Mucosa of descending colon (tissue), 3 donors: ENCODE results near the gene HMOX2. TPM values are rescaled to one million over a fixed set of nuclear protein-coding genes. Genes with fewer than 3 reads are reported as not detected.

Experiments
- ATAC-seq: fragments of 200-7000 bp; cut with Tn5 transposase; one replicate; pipeline ENCODE4 v1.9.1; 2020; ENCODE audit warnings: mild to moderate bottlenecking, moderate library complexity
- DNase-seq, 3 donors: peaks; one replicate each; pipeline ENCODE4 v3.0.0-alpha.2; 2020
- H3K36me3 ChIP-seq: fragments of 200-600 bp; one replicate; pipeline ENCODE4 v1.8.0; 2021; ENCODE audit warnings: low read depth, mild to moderate bottlenecking
- H3K4me1 ChIP-seq: fragments of 200-600 bp; one replicate; pipeline ENCODE4 v1.8.0; 2021; ENCODE audit warnings: low read depth, mild to moderate bottlenecking
- H3K4me3 ChIP-seq: fragments of 200-600 bp; one replicate; pipeline ENCODE4 v1.8.0; 2021; ENCODE audit warnings: mild to moderate bottlenecking
- H3K9me3 ChIP-seq: fragments of 200-600 bp; one replicate; pipeline ENCODE4 v1.8.0; 2021; ENCODE audit warnings: mild to moderate bottlenecking
- CTCF ChIP-seq: fragments of 200-600 bp; IDR thresholded peaks from one replicate; pipeline ENCODE4 v1.8.0; 2022; ENCODE audit warnings: antibody characterized with exemption, mild to moderate bottlenecking
- intact Hi-C, 2 donors: fragments of 100-400 bp; cut with DNase I in 1 of 2; cut with micrococcal nuclease in 1 of 2; formaldehyde crosslinking; loops; one replicate each; pipeline versions ENCODE4 v1.11.0 to v1.11.1; 2022; cut with DNase I, micrococcal nuclease
- total RNA-seq, 3 donors: library from RNA; stranded (reverse); fragmentation: NEBNext Ultra II Directional in 2 of 3; extraction: Animal tissue kit (Norgen Biotek cat#: 25700) in 2 of 3; gene quantifications; one replicate each; pipeline versions ENCODE4 v1.2.1 to v1.2.4, GENCODE V29; 2021 to 2023
- donor health status: DM: no; HTN: no; CAD: no; lungs with moderate emphysema.
- donor health status: DM: no; HTN: no; CAD: no.
- donor health status: DM: no; HTN: yes; CAD: no.

HMOX2 gene
- total RNA-seq, 3 donors from 2014 or later = 36.0 to 52.7 (median 49.3) TPM

- Histone ChIP-seq H3K36me3 (no peaks in the 10 kb centered on the region), H3K9me3 (peaks cover 12% of the 10 kb centered on the region), H3K4me1 (peaks cover 4% of the 10 kb centered on the region), H3K4me3 (peak within 1 kb of the TSS; percentile 51)
- no peak for TF ChIP-seq CTCF
- intact Hi-C loops = no loop called here
- DNase-seq (peak; percentile 97 to 98 (median 97)), ATAC-seq (peak; percentile 96)
These were observed 62.4 kb downstream of the HMOX2 start, which contains the start of gene CDIP1 for GRCh38 chr16:4538350-4539235. Gene CDIP1 (minus strand): TSS chr16:4538773. CDS start chr16:4514130, 24,643 bp downstream.

GRCh38 chr16:4539716-4540284, 63.6 kb downstream of the HMOX2 start:
- no peak for ATAC-seq
- intact Hi-C loops = no loop called here

GRCh38 chr16:4544473-4544872, 68.3 kb downstream of the HMOX2 start:
- no peak for DNase-seq
- H3K4me1 ChIP-seq = no peaks in the 10 kb centered on the region
- ATAC-seq = no peak
- no peak for TF ChIP-seq CTCF
- no peaks in the 10 kb centered on the region for H3K36me3 ChIP-seq
- H3K4me3 ChIP-seq = no peak overlapping the region
- intact Hi-C loops = no loop called here
- peaks cover 9% of the 10 kb centered on the region for H3K9me3 ChIP-seq

More at GRCh38 chr16:4539716-4540284, 63.6 kb downstream of the HMOX2 start:
- no peak for TF ChIP-seq CTCF
- H3K4me3 ChIP-seq = no peak overlapping the region
- H3K9me3 ChIP-seq = peaks cover 12% of the 10 kb centered on the region
- DNase-seq = no peak
- H3K4me1 ChIP-seq = peaks cover 4% of the 10 kb centered on the region
- H3K36me3 ChIP-seq = no peaks in the 10 kb centered on the region

- Histone ChIP-seq H3K4me1 (no peaks in the 10 kb centered on the region), H3K9me3 (no peaks in the 10 kb centered on the region), H3K4me3 (no peak overlapping the region), H3K36me3 (no peaks in the 10 kb centered on the region)
- ATAC-seq (no peak), DNase-seq (no peak)
- intact Hi-C loops = loop anchor here in 1 of 2 donors (5.0 kb wide), 1 partner anchor 41 kb away; no protein-coding TSS in a partner anchor
- no peak for TF ChIP-seq CTCF
These were observed 71.9 kb downstream of the HMOX2 start for GRCh38 chr16:4548124-4548523.

GRCh38 chr16:4550591-4550990, 74.4 kb downstream of the HMOX2 start:
- ATAC-seq = no peak
- no peak overlapping the region for H3K4me3 ChIP-seq
- H3K9me3 ChIP-seq = no peaks in the 10 kb centered on the region
- intact Hi-C loops = no loop called here
- no peak for DNase-seq
- no peaks in the 10 kb centered on the region for H3K36me3 ChIP-seq
- H3K4me1 ChIP-seq = no peaks in the 10 kb centered on the region
- TF ChIP-seq CTCF = no peak
